ENCODE measurements around the gene GDF3.

- TF ChIP-seq ZBTB48 (tag by site-specific recombination; IDR thresholded peaks at IDR 0.05): no peak
- TF ChIP-seq ZNF132 (tag by site-specific recombination; IDR thresholded peaks at IDR 0.05; ENCODE audit: borderline replicate concordance): no peak
- TF ChIP-seq ZNF148 (tag by site-specific recombination; IDR thresholded peaks at IDR 0.05; ENCODE audit: borderline replicate concordance): no peak
- TF ChIP-seq CTCF (tag by site-specific recombination; IDR thresholded peaks at IDR 0.05): no peak
- no peak for TF ChIP-seq ATF2 (tag by site-specific recombination; IDR thresholded peaks at IDR 0.05; ENCODE audit: low read depth)
- no peak for TF ChIP-seq GLI4 (tag by site-specific recombination; IDR thresholded peaks at IDR 0.05)
- TF ChIP-seq ZNF239 (tag by site-specific recombination; IDR thresholded peaks at IDR 0.05): no peak
- TF ChIP-seq ZNF114 (tag by site-specific recombination; IDR thresholded peaks at IDR 0.05): no peak
- no peak for TF ChIP-seq PATZ1 (tag by site-specific recombination; IDR thresholded peaks at IDR 0.05)
- no peak for TF ChIP-seq TCF7L2 (IDR thresholded peaks at IDR 0.05; ENCODE audit: borderline replicate concordance, low read depth, low read length)
- no peak for TF ChIP-seq ZIC2 (tag by site-specific recombination; IDR thresholded peaks at IDR 0.05)
- TF ChIP-seq ZNF621 (tag by site-specific recombination; IDR thresholded peaks at IDR 0.05): no peak
Observed at GRCh38 chr12:7642287-7642686, 53.3 kb downstream of the GDF3 start.

Measured in HEK293 (cell line).